GM12873 (cell line): Measurements from ENCODE around the gene STPG4.

Experiments used
- TF ChIP-seq, protein P1 (sequence below): IDR thresholded peaks from 2 replicates; pipeline ENCODE4 v1.5.1; 2012; ENCODE audit warnings: low read depth, mild to moderate bottlenecking, moderate library complexity, low read length, control low read depth; ENCODE audit not compliant: insufficient read depth; ENCODE audit errors: missing control alignments

Gene STPG4

DNA sequence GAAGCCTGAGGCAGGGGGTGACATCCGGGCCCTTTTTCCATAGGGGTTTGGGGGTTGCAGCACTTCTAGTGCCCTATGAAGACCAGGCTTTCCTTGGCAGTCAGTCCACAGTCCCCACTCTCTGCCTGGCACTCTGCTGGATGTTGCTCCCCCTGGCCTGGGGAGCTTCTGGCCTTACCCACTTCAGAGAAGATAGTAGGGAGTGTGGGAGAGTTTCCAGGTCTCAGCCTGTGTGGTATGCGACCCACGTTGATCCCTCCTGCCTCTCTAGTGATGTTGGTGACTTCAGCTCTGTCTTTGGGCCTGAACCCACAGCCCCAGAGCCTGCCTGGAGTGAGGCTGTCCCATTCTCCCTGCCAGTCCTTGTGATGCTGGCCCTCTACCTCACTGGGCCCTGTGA, 105.6 kb downstream of the STPG4 start:
- TF ChIP-seq, protein P1, sequence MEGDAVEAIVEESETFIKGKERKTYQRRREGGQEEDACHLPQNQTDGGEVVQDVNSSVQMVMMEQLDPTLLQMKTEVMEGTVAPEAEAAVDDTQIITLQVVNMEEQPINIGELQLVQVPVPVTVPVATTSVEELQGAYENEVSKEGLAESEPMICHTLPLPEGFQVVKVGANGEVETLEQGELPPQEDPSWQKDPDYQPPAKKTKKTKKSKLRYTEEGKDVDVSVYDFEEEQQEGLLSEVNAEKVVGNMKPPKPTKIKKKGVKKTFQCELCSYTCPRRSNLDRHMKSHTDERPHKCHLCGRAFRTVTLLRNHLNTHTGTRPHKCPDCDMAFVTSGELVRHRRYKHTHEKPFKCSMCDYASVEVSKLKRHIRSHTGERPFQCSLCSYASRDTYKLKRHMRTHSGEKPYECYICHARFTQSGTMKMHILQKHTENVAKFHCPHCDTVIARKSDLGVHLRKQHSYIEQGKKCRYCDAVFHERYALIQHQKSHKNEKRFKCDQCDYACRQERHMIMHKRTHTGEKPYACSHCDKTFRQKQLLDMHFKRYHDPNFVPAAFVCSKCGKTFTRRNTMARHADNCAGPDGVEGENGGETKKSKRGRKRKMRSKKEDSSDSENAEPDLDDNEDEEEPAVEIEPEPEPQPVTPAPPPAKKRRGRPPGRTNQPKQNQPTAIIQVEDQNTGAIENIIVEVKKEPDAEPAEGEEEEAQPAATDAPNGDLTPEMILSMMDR: no peak

DNA sequence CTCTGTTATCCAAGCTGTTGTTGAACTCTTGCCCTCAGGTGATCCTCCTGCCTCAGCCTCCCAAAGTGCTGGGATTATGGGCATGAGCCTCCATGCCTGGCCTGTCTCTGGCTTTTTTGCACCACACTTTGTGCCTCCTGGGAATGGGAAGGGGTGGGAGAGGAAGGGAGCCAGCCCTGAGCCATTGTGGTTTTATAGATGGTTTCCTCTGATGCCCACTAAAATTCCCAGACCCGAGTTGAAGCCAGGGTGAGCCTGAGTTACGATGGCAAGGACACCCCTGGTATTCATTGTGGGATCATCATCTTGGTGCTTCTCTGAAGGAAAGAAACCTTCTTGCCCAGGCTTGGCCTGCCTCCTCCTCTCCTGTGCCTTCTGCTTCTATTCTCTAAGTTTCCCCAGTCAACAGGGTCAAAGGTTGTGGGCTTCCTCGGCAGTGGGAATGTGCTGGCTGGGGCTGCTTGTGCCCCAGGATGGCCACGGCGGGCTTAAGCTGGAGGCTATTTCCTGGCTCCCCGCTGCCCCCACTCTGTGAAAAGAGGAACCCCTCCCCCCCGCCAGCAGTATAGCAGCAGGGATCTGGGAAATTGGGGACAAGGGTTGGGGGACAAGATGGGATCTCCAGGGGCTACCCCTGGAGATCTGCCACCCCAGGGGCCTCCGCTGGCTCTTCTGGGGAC, 106.2 kb downstream of the STPG4 start:
- TF ChIP-seq, protein P1: no peak

DNA sequence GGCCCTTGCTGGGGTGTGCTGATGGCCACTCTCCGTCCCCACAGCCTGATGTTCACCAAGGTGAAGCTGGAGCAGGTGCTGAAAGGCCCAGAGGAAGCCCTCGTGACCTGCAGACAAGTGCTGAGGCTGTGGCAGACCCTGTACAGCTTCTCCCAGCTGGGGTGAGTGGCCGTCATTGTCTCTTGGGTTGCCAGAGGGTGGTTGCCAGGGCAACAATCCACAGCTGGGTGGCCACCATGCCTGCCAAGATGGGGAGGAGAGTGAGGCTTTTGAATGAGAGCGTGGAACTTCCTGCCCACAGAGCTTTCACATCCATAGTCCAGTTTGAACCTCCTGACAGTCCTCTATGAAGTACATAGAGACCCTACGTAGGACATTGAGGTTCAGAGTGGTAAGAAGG, 108.8 kb downstream of the STPG4 start:
- TF ChIP-seq, protein P1: no peak

DNA sequence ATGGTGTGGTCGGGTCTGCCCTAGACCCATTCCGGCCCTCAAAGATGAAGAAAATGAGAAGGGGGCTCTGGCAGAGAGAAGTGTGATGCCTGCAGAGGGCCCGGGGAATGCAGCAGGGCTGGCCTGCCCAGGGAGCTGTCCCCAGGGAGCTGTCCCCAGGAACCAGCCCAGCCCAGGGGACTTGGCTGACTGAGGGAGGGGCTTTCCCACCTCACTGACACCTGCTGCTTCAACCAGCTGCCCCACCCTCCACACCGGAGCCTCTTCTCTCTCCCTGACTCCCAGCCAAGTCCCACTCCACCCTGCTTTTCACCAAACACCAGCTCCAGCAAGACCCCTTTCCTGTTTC, 111.2 kb downstream of the STPG4 start:
- TF ChIP-seq, protein P1: no peak

DNA sequence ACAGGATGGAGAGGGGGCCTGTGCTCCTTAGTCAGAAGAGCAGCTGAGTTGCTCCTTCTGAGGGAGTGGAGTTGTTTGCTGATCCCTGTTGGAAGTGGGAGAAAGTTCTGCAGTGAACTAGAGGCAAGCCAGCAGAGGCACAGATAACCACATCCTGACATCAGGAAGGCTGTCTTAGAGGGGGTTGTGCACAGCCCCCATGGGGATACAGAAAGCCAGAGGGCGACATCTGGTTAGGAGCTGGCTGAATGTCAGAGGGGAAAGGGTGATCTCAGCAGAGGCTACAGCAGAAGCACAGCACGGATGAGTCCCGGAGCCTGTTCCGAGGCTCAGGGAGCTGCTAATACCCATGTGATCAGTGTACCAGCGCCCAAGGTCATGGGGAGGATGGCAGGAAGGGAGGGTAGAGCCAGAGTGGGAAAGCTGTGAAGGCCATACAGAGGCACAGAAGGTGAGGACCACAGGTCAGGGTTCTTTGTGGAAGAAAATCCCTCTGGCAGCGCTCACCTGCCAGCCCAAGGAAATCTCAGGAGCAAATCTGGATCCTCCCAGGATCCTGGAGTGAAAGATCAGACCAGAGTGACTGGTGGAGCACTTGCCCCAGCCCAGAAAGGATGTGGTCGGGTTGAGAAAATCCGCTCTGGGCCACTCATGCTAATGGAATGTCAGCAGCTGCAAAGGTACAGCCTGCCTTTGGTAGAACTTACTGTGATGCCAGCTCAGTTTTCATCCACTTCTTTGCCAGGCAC, 111.8 kb downstream of the STPG4 start:
- TF ChIP-seq, protein P1: no peak

DNA sequence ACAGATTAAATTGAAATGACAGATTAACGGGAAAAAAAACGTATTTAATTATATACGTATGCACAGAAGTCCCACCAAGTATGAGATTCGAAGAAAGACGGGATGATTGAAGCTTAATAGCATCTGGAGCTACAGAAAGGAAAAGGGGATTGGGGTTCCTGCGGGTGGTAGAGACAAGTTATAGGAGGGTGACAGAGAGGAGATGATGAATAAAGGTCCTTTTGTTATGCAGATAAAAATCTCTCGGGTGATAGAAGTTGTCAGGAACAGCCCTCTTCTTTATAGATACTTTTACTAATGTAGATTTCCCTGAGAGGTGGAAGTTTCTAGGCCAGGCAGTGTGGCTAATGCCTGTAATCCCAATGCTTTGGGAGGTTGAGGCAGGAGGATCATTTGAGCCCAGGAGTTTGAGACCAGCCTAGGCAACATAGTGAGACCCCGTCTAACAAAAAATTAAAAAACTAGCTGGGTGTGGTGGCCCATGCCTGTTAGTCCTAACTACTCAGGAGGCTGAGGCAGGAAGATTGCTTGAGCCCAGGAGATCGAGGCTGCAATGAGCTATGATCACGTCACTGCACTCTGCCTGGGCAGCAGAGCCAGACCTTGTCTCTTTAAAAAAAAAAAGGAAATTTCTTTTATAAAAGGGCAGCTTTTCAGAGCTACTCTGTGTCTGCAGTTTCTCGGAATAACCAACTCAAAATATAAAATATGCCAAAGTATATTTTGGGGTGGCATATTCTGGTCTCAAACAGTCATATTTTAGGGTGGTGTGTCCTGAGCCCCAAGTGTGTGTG, 113.0 kb downstream of the STPG4 start:
- TF ChIP-seq, protein P1: no peak

DNA sequence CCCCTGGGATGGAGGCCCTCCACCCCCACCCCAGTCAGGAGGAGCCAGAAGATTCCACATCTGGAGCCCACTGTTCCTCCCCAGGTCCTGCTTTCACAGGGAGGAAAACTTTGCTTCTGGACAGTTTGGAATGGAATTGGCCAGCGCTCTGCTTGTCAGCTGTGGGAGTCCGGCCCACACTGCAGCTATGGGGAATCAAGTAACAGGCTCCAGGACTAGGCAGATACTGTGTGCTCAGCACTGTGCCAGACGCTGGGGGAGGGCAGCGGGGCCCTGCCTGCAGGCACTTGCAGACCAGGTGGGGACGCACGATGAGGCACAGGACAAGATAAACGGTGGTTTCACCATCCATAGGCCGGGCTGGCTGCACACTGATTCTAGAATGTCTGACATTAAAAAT, 114.0 kb downstream of the STPG4 start:
- TF ChIP-seq, protein P1: no peak
